K562 (cell line): ENCODE data around the gene CA7.

Experiments
- CEBPG ChIP-seq, 3 experiments: fragments of 200-800 bp in 1 of 3; sonication (Bioruptor generic) in 1 of 3; sonication (generic) in 1 of 3; formaldehyde crosslinking in 1 of 3; IDR thresholded peaks in 2 of 3; conservative IDR thresholded peaks in 1 of 3; 2 replicates each; pipeline versions ENCODE4 v1.6.1 to v1.8.0; 2016 to 2022; ENCODE audit warnings: missing compliant biosample characterization in 2 of 3, missing genetic modification characterization in 2 of 3, mild to moderate bottlenecking in 1 of 3, missing genetic modification reagents in 1 of 3
- CTCF ChIP-seq, 3 experiments: IDR thresholded peaks in 2 of 3; conservative IDR thresholded peaks in 1 of 3; 2 replicates each; pipeline ENCODE4 v1.5.1; 2011 to 2012; ENCODE audit warnings: low read length in 3 of 3, mild to moderate bottlenecking in 3 of 3, control low read depth in 2 of 3, improper control_type of control experiment in 1 of 3, inconsistent platforms in 1 of 3, low read depth in 1 of 3, mixed read lengths in 1 of 3, moderate library complexity in 1 of 3; ENCODE audit not compliant: insufficient read depth in 2 of 3
- ESRRA ChIP-seq: fragments of 450-650 bp; IDR thresholded peaks from 2 replicates; pipeline ENCODE4 v1.6.1; 2014; ENCODE audit warnings: low read depth, mild to moderate bottlenecking, moderate library complexity, borderline replicate concordance
- NFRKB ChIP-seq: fragments of 450-650 bp; IDR thresholded peaks from 2 replicates; pipeline ENCODE4 v1.6.1; 2016; ENCODE audit warnings: low read depth
- RAD21 ChIP-seq, 2 experiments: fragments of 250-450 bp in 1 of 2; fragments of 450-650 bp in 1 of 2; sonication (Bioruptor Pico) in 1 of 2; formaldehyde crosslinking in 1 of 2; IDR thresholded peaks in 1 of 2; conservative IDR thresholded peaks in 1 of 2; 2 replicates each; pipeline versions ENCODE4 v1.4.0 to v1.8.0; 2020 to 2022; ENCODE audit warnings: mild to moderate bottlenecking in 2 of 2, moderate library complexity in 1 of 2
- SMARCB1 ChIP-seq: IDR thresholded peaks from 2 replicates; pipeline ENCODE4 v1.6.1; 2011; ENCODE audit warnings: improper control_type of control experiment, low read depth; ENCODE audit not compliant: insufficient read length
- SP1 ChIP-seq: sonication (generic); formaldehyde crosslinking; IDR thresholded peaks from 2 replicates; pipeline ENCODE4 v1.8.1; 2022; ENCODE audit warnings: mild to moderate bottlenecking, missing genetic modification reagents
- ZNF239 ChIP-seq: fragments of 250-450 bp; sonication (Bioruptor Pico); IDR thresholded peaks from 2 replicates; pipeline ENCODE4 v1.4.0; 2020; ENCODE audit warnings: mild to moderate bottlenecking
- ZNF586 ChIP-seq: fragments of 450-650 bp; formaldehyde crosslinking; conservative IDR thresholded peaks from 2 replicates; pipeline ENCODE4 v1.4.0; 2020; ENCODE audit warnings: mild to moderate bottlenecking, moderate library complexity
- TF ChIP-seq, protein P1 (sequence below), 2 experiments: fragments of 450-650 bp; formaldehyde crosslinking in 1 of 2; IDR thresholded peaks; 2 replicates each; pipeline versions ENCODE4 v1.4.0 to v1.6.1; 2014 to 2020; ENCODE audit warnings: mild to moderate bottlenecking in 2 of 2, borderline replicate concordance in 1 of 2, low read depth in 1 of 2

- no peak for TF ChIP-seq ESRRA
- no peak for TF ChIP-seq ZNF239
- no peak for TF ChIP-seq CEBPG (CRISPR knock-in tag; IDR thresholded peaks at IDR 0.05)
- no peak for TF ChIP-seq CEBPG (tag; conservative IDR thresholded peaks at IDR 0.05 in 1 of 2, IDR thresholded peaks at IDR 0.05 in 1 of 2)
- no peak for TF ChIP-seq ZNF586
- no peak for TF ChIP-seq CTCF (IDR thresholded peaks at IDR 0.05 in 2 of 3, conservative IDR thresholded peaks at IDR 0.05 in 1 of 3; ENCODE audit: insufficient read depth in 2 of 3, low read depth in 1 of 3, low read length in 3 of 3)
- no peak for TF ChIP-seq SMARCB1
- no peak for TF ChIP-seq RAD21 (CRISPR knock-in tag; conservative IDR thresholded peaks at IDR 0.05 in 1 of 2, IDR thresholded peaks at IDR 0.05 in 1 of 2)
- TF ChIP-seq, protein P1, sequence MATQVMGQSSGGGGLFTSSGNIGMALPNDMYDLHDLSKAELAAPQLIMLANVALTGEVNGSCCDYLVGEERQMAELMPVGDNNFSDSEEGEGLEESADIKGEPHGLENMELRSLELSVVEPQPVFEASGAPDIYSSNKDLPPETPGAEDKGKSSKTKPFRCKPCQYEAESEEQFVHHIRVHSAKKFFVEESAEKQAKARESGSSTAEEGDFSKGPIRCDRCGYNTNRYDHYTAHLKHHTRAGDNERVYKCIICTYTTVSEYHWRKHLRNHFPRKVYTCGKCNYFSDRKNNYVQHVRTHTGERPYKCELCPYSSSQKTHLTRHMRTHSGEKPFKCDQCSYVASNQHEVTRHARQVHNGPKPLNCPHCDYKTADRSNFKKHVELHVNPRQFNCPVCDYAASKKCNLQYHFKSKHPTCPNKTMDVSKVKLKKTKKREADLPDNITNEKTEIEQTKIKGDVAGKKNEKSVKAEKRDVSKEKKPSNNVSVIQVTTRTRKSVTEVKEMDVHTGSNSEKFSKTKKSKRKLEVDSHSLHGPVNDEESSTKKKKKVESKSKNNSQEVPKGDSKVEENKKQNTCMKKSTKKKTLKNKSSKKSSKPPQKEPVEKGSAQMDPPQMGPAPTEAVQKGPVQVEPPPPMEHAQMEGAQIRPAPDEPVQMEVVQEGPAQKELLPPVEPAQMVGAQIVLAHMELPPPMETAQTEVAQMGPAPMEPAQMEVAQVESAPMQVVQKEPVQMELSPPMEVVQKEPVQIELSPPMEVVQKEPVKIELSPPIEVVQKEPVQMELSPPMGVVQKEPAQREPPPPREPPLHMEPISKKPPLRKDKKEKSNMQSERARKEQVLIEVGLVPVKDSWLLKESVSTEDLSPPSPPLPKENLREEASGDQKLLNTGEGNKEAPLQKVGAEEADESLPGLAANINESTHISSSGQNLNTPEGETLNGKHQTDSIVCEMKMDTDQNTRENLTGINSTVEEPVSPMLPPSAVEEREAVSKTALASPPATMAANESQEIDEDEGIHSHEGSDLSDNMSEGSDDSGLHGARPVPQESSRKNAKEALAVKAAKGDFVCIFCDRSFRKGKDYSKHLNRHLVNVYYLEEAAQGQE (IDR thresholded peaks at IDR 0.05; ENCODE audit: borderline replicate concordance) = no peak
- TF ChIP-seq, protein P1 (CRISPR knock-in tag; IDR thresholded peaks at IDR 0.05; ENCODE audit: low read depth) = no peak
- no peak for TF ChIP-seq NFRKB
- TF ChIP-seq SP1 (CRISPR knock-in tag) = no peak
Measured at GRCh38 chr16:66801320-66802105, 42.7 kb upstream of the CA7 start, which contains the start of gene TERB1.
